SIG-M5 (cell line): ENCODE data around the gene PDXP.

ENCODE experiments used
- DNase-seq: peaks from one replicate; lab custom pipeline; 2025; lab: John Stamatoyannopoulos, UW

Gene PDXP

DNA sequence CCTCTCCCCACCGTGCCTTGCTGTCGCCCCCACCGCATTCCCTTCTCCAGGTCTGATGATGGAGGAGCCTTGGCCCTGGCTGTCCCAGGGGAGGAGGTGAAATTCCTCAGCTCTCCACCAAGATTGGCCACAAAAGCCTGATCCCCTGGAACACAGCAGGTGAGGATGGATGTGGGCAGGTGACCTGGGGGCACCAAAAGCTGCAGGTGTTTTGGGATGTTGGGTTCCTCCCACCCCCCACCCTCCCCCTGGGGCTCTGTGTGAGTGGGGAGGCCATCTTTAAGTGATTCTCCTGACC, 39.0 kb downstream of the PDXP start:
- no peak for DNase-seq

DNA sequence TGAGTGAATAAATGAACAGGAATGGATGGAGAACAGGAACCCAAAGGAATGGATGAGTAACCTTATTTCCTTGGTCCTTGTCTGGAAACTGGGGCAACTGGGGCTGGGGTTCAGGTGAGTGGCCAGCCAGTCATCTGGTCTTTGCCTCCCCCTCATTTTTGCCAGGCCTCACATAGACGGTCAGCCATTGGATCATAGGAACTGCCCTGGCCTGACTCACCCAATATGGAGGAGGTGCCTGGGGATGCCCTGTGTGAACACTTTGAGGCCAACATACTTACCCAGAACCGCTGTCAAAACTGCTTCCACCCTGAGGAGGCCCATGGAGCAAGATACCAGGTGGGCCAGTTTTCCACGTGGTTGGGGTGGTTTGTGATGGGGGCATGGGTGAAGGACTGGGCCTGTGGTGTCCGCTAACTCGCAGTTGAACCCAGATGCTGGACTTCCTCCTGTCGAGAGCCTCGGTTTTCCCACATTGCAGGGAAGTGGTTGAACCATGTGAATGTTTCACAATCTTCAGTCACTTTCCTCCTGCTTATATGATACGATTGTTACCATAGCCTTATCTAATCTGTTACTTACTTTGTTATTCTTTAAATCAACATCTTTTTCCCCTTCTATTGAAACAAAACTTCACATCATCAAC, 42.7 kb downstream of the PDXP start:
- DNase-seq = no peak

GRCh38 chr22:37703906-37704305, 45.4 kb downstream of the PDXP start:
- DNase-seq = no peak

GRCh38 chr22:37704645-37705044, 46.1 kb downstream of the PDXP start:
- no peak for DNase-seq

- no peak for DNase-seq
Observed at GRCh38 chr22:37705205-37705604, 46.7 kb downstream of the PDXP start.

- no peak for DNase-seq
Observed at GRCh38 chr22:37708580-37709444, 50.3 kb downstream of the PDXP start.

DNA sequence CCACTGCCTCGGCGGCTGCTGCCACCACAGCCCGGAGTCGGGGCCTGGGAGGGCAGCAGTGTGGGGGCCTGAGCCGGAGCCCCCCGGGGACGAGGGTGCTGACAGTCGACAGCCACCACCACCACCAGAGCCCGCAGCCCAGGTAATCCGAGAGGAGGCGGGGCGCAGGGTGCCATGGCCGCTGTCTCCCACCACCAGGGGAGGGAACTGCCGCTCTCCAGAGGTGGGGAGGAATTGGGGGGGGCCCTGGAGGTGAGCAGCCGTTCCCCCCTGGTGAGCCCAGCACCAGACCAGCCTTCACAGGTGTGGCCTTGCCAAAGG, 50.9 kb downstream of the PDXP start:
- DNase-seq = no peak

GRCh38 chr22:37710675-37711074, 52.2 kb downstream of the PDXP start:
- no peak for DNase-seq

DNA sequence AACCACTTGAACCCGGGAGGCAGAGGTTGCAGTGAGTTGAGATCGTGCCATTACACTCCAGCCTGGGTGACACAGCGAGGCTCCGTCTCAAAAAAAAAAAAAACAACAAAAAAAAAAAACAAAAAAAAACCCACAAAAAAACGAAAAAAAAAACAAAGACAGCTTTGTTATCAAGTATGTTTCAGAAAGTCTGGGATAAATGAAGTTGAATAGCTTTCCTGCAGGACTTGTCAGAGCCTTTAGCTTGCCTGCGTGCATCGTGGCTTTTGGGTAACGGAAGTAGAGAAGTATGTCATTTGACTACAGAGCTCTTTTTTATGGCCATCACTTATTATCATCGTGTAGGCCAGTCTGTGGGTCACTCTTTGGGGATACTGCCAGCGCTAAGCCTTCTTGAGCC, 53.0 kb downstream of the PDXP start:
- DNase-seq = no peak

DNA sequence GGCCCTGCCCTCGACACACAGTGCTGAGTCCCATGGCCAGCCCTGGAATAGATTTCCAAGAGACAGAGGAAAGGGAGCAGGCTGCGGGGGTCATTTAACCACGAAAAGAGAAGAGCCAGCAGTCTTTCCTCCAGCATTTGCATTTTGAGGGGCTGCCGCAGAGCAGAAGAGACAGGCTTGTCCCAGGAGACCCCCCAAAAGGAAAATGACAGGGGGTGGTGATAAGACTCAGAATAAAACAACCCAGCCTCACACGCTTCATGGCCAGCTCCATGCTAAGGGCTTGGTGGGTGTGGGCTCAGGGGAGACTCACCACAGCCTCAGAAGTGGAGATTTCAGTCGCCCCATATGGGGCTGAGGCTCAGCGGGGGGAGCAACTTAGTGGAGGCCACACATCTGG, 55.2 kb downstream of the PDXP start:
- no peak for DNase-seq

- no peak for DNase-seq
Observed at GRCh38 chr22:37714634-37715033, 56.1 kb downstream of the PDXP start.

DNA sequence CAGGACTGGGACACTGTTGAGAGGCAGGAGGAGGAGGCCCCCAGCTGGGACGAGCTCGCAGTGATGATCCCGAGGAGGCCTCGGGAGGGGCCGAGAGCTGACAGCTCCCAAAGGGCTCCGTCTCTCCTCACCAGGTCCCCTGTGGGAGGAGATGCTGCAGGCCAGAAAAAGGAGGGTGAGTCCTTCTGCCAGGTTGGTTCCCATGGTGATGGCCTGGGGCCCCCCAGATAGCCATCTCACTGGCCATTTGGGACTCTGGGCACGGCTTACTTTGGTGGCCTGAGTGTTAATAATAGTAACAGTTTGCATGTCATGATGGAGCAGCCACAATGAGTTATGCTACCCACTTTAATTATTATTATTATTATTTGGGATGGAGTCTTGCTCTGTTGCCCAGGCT, 57.2 kb downstream of the PDXP start:
- no peak for DNase-seq
